ENCODE measurements around the gene AJAP1. TPM values are rescaled to one million over a fixed set of nuclear protein-coding genes. Genes with fewer than 3 reads are reported as not detected.

Gene AJAP1
- total RNA-seq, 2 donors from 2014 or later = 0.04 to 0.08 TPM

DNA sequence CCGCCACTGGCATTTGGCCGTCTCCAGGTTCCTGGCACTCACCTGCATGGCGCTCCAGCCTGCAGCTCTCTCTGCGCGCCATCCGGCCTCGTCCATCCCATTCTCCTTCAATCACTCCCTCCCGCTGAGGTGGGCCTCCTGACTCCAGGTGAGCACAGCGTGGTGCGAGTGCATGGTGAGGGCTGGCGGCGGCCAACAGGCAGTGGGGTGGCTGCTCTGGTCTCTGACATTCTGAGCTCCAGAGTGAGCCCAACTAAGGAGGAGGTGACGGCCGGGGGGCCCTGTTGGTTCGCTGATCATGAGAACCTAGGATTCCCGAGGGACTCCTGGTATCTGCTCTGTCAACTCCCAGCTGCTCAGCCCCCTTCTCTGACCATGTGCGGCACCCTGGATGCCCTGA lies 130.4 kb downstream of the AJAP1 start:
- H3K27me3 ChIP-seq = no peaks in the 10 kb centered on the region
- TF ChIP-seq, protein P1, sequence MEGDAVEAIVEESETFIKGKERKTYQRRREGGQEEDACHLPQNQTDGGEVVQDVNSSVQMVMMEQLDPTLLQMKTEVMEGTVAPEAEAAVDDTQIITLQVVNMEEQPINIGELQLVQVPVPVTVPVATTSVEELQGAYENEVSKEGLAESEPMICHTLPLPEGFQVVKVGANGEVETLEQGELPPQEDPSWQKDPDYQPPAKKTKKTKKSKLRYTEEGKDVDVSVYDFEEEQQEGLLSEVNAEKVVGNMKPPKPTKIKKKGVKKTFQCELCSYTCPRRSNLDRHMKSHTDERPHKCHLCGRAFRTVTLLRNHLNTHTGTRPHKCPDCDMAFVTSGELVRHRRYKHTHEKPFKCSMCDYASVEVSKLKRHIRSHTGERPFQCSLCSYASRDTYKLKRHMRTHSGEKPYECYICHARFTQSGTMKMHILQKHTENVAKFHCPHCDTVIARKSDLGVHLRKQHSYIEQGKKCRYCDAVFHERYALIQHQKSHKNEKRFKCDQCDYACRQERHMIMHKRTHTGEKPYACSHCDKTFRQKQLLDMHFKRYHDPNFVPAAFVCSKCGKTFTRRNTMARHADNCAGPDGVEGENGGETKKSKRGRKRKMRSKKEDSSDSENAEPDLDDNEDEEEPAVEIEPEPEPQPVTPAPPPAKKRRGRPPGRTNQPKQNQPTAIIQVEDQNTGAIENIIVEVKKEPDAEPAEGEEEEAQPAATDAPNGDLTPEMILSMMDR (IDR thresholded peaks at IDR 0.05) = no peak
- H3K36me3 ChIP-seq = no peaks in the 10 kb centered on the region
- no peaks in the 10 kb centered on the region for H3K4me1 ChIP-seq
- no peak for DNase-seq (ENCODE audit: low spot score)
- H3K4me3 ChIP-seq = no peak overlapping the region
- no peak overlapping the region for H3K27ac ChIP-seq
- H3K9me3 ChIP-seq = no peaks in the 10 kb centered on the region

DNA sequence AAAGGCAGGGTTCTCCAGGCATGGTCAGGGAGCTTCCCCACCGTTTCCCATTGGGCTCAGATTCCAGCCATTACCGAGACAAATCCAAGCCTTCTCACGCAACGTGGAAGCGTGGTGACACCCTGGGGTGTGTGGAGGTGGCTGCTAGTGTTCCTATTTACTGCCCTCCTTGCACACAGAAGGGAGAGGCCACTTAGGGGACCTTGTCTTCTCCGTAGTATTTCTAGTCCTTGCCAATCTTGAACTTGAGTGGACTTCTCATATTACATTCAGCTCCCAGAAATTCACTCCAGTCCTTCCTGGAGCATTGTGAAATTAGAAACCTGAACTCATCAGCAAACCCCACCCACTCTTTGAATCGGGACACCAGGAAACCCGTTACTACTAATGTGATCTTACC lies 131.6 kb downstream of the AJAP1 start:
- H3K27ac ChIP-seq = no peak overlapping the region
- H3K27me3 ChIP-seq = no peaks in the 10 kb centered on the region
- TF ChIP-seq, protein P1 (IDR thresholded peaks at IDR 0.05) = no peak
- H3K4me1 ChIP-seq = no peaks in the 10 kb centered on the region
- no peaks in the 10 kb centered on the region for H3K36me3 ChIP-seq
- no peaks in the 10 kb centered on the region for H3K9me3 ChIP-seq
- no peak for DNase-seq (ENCODE audit: low spot score)
- H3K4me3 ChIP-seq = no peak overlapping the region

DNA sequence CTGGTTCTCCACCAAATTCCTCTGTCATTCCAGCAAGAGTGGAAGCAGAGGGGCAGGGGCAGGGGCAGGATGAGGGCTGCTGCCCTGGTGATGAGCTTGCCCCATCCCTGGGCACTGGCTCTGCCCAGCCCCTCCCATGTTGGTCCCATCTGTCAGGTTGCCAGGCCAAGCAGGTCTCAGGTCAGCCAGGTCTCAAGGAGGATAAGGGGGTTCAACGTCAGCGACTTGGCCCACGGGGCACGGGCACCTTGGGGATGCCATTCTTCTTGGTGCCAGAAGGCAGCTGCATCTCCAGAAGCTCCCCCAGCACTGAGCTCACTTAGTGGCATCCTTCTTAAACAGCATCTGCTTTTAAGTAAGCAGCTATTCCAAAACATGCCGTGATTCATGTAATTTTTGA lies 133.1 kb downstream of the AJAP1 start:
- H3K27ac ChIP-seq = no peak overlapping the region
- H3K4me3 ChIP-seq = no peak overlapping the region
- DNase-seq (ENCODE audit: low spot score) = no peak
- no peaks in the 10 kb centered on the region for H3K36me3 ChIP-seq
- no peaks in the 10 kb centered on the region for H3K9me3 ChIP-seq
- no peaks in the 10 kb centered on the region for H3K4me1 ChIP-seq
- no peaks in the 10 kb centered on the region for H3K27me3 ChIP-seq
- TF ChIP-seq, protein P1 (IDR thresholded peaks at IDR 0.05) = no peak

DNA sequence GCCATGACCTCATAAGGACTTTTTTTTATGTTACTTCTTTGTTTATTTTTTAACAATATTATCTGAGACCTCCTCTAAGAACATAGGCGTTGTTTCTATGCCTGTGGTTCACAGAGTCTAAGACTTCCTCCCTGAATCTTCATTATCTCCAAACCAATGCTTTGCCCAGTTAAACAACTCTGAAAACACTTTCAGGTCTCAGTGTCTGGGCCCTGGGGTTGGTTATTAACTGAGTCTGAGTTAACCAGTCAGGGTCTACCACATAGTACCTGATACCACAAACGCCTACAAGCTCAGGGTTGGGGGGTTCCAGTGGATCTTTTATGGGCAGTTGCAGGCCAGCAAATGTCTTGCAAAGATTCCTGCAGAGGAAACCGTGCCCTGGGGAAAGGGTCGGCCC lies 138.2 kb downstream of the AJAP1 start:
- TF ChIP-seq, protein P1 (IDR thresholded peaks at IDR 0.05) = no peak
- H3K27ac ChIP-seq = no peak overlapping the region
- H3K9me3 ChIP-seq = no peaks in the 10 kb centered on the region
- H3K27me3 ChIP-seq = no peaks in the 10 kb centered on the region
- H3K4me3 ChIP-seq = no peak overlapping the region
- no peaks in the 10 kb centered on the region for H3K4me1 ChIP-seq
- DNase-seq (ENCODE audit: low spot score) = no peak
- no peaks in the 10 kb centered on the region for H3K36me3 ChIP-seq

DNA sequence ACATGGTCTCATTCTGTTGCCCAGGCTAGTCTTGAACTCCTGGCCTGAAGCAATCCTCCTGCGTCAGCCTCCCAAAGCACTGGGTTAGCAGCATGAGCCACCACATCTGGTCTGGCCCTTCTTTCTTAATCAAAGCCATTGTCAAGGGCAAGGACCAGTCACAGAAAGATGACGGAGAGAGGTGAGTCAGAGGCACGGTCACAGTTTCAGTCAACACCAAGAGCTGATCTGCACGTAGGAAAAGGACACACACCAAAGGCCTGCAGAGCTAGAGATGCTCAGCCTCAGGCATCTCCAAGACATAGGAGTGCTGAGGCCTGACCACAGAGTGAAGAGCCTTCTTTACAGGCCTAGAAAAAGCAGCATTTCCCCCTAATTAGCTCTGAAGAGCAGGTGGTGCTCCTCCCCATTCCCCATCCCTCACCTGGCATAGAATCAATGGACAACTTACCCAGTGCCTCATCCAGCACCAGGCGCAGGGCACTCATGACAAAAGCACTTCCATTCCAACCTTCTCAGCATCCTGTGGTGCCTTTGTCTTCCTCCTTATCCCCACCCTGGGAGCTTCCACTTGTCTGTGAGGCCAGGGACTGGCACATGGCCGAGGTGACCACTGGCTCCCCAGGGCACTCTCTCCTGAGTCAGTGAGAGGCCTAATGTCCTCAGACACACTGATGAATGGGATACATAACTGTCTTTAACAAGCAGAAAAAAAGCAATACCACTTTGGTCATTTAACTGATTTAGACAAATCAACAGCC lies 139.8 kb downstream of the AJAP1 start:
- TF ChIP-seq, protein P1 (IDR thresholded peaks at IDR 0.05) = no peak
- peak; percentile 43 for DNase-seq (ENCODE audit: low spot score)
- Histone ChIP-seq H3K36me3 (no peaks in the 10 kb centered on the region), H3K9me3 (no peaks in the 10 kb centered on the region), H3K4me3 (no peak overlapping the region), H3K27me3 (no peaks in the 10 kb centered on the region), H3K4me1 (no peaks in the 10 kb centered on the region), H3K27ac (no peak overlapping the region)
